K562 (cell line): ENCODE data around the gene ADK. TPM values are rescaled to one million over a fixed set of nuclear protein-coding genes. Genes with fewer than 3 reads are reported as not detected.
A peak's percentile ranks its signal among the peaks of the same experiment; 100 is the strongest.

Source experiments
- ADNP ChIP-seq: fragments of 200-800 bp; sonication (Bioruptor generic); IDR thresholded peaks from 2 replicates; pipeline ENCODE4 v1.6.1; 2016; ENCODE audit warnings: missing genetic modification characterization, missing compliant biosample characterization
- BACH1 ChIP-seq: fragments of 200-800 bp; sonication (Bioruptor generic); IDR thresholded peaks from 2 replicates; pipeline ENCODE4 v1.6.1; 2016; ENCODE audit warnings: missing genetic modification characterization, missing compliant biosample characterization
- CSDE1 ChIP-seq, 2 experiments: fragments of 450-650 bp; IDR thresholded peaks; 2 replicates each; pipeline ENCODE4 v1.6.1; 2016; ENCODE audit warnings: mild to moderate bottlenecking in 1 of 2
- DMBX1 ChIP-seq: fragments of 250-450 bp; sonication (Bioruptor Pico); IDR thresholded peaks from 2 replicates; pipeline ENCODE4 v1.8.0; 2022; ENCODE audit warnings: inconsistent platforms, mild to moderate bottlenecking, moderate library complexity, borderline replicate concordance
- DPF2 ChIP-seq: fragments of 450-650 bp; IDR thresholded peaks from 2 replicates; pipeline ENCODE4 v1.6.1; 2016
- E2F3 ChIP-seq: fragments of 250-450 bp; sonication (Bioruptor Pico); IDR thresholded peaks from 2 replicates; pipeline ENCODE4 v1.4.0; 2020; ENCODE audit warnings: mild to moderate bottlenecking
- EZH2 ChIP-seq: IDR thresholded peaks from 2 replicates; pipeline ENCODE4 v1.6.1; 2012; ENCODE audit warnings: low read depth, mild to moderate bottlenecking, inconsistent platforms, low read length, borderline replicate concordance
- HNRNPUL1 ChIP-seq: fragments of 200-400 bp; formaldehyde crosslinking; IDR thresholded peaks from 2 replicates; pipeline ENCODE4 v1.6.1; 2017; ENCODE audit warnings: low read length
- NR1H2 ChIP-seq: sonication (generic); formaldehyde crosslinking; IDR thresholded peaks from 2 replicates; pipeline ENCODE4 v1.4.0; 2020; ENCODE audit warnings: mild to moderate bottlenecking, missing genetic modification reagents
- NRF1 ChIP-seq, 2 experiments: fragments of 450-650 bp; IDR thresholded peaks in 1 of 2; conservative IDR thresholded peaks in 1 of 2; 2 replicates each; pipeline ENCODE4 v1.6.1; 2014; ENCODE audit warnings: mild to moderate bottlenecking in 2 of 2
- PRMT5 ChIP-seq: sonication (generic); formaldehyde crosslinking; IDR thresholded peaks from 2 replicates; pipeline ENCODE4 v1.5.0; 2020; ENCODE audit warnings: missing genetic modification reagents
- PYGO2 ChIP-seq: fragments of 450-650 bp; IDR thresholded peaks from 2 replicates; pipeline ENCODE4 v1.6.1; 2016; ENCODE audit warnings: mild to moderate bottlenecking, missing genetic modification characterization, moderate library complexity, missing compliant biosample characterization
- RNF2 ChIP-seq: sonication (generic); IDR thresholded peaks from 2 replicates; pipeline ENCODE4 v1.6.1; 2016
- RUNX1 ChIP-seq: sonication (generic); IDR thresholded peaks from 2 replicates; pipeline ENCODE4 v1.6.1; 2016; ENCODE audit warnings: antibody characterized with exemption, low read depth
- SOX6 ChIP-seq: fragments of 450-650 bp; IDR thresholded peaks from 2 replicates; pipeline ENCODE4 v1.6.1; 2014; ENCODE audit warnings: mild to moderate bottlenecking
- SP1 ChIP-seq: sonication (generic); formaldehyde crosslinking; IDR thresholded peaks from 2 replicates; pipeline ENCODE4 v1.8.1; 2022; ENCODE audit warnings: mild to moderate bottlenecking, missing genetic modification reagents
- TAF9B ChIP-seq: fragments of 450-650 bp; IDR thresholded peaks from 2 replicates; pipeline ENCODE4 v1.6.1; 2018; ENCODE audit warnings: mild to moderate bottlenecking; ENCODE audit not compliant: partially characterized antibody
- THRAP3 ChIP-seq: fragments of 450-650 bp; IDR thresholded peaks from 2 replicates; pipeline ENCODE4 v1.6.1; 2016; ENCODE audit warnings: mild to moderate bottlenecking, inconsistent platforms, borderline replicate concordance
- U2AF1 ChIP-seq: fragments of 200-400 bp; formaldehyde crosslinking; optimal IDR thresholded peaks from 2 replicates; pipeline ENCODE3; 2017; ENCODE audit warnings: mild to moderate bottlenecking, low read depth, low read length, moderate library complexity
- ZNF124 ChIP-seq: sonication (generic); formaldehyde crosslinking; IDR thresholded peaks from 2 replicates; pipeline ENCODE4 v1.8.1; 2022; ENCODE audit warnings: missing genetic modification reagents
- ZNF175 ChIP-seq: fragments of 200-800 bp; sonication (Bioruptor generic); IDR thresholded peaks from 2 replicates; pipeline ENCODE4 v1.6.1; 2016; ENCODE audit warnings: low read depth, mild to moderate bottlenecking, missing genetic modification characterization, missing compliant biosample characterization
- ZNF354B ChIP-seq: fragments of 250-450 bp; sonication (Bioruptor Pico); IDR thresholded peaks from 2 replicates; pipeline ENCODE4 v1.4.0; 2020
- ZNF444 ChIP-seq: fragments of 250-450 bp; sonication (Bioruptor Pico); IDR thresholded peaks from 2 replicates; pipeline ENCODE4 v1.4.0; 2020; ENCODE audit warnings: mild to moderate bottlenecking, moderate library complexity
- ZNF644 ChIP-seq: fragments of 200-800 bp; sonication (Bioruptor generic); IDR thresholded peaks from 2 replicates; pipeline ENCODE4 v1.6.1; 2016; ENCODE audit warnings: low read depth, missing genetic modification characterization, missing compliant biosample characterization
- ZNF77 ChIP-seq: fragments of 250-450 bp; sonication (Bioruptor Pico); IDR thresholded peaks from 2 replicates; pipeline ENCODE4 v1.5.0; 2020
- ZNF785 ChIP-seq: fragments of 250-450 bp; sonication (Bioruptor Pico); IDR thresholded peaks from 2 replicates; pipeline ENCODE4 v1.4.0; 2020; ENCODE audit warnings: mild to moderate bottlenecking
- polyA plus RNA-seq, 8 experiments: library from polyadenylated mRNA; depleted of rRNA in 4 of 8; stranded (reverse) in 5 of 8; unstranded in 3 of 8; fragments of >200 nt; fragmentation: Nextera tagmentation in 2 of 8; fragmentation: Illumina TruSeq in 1 of 8; extraction: Ambion mirVana in 2 of 8; extraction: Trizol in 1 of 8; gene quantifications; 2 replicates each; pipeline versions ENCODE4 v1.2.1 to v1.2.3, GENCODE V29; 2011 to 2014; ENCODE audit warnings: inconsistent platforms in 1 of 8, missing spikeins in 1 of 8
- total RNA-seq, 7 experiments: library from RNA; depleted of rRNA in 6 of 7; stranded (reverse); fragments of >200 nt in 6 of 7; fragmentation: Illumina TruSeq in 2 of 7; extraction: Trizol in 2 of 7; gene quantifications; 2 replicates each; pipeline versions ENCODE4 v1.2.1 to v1.2.3, GENCODE V29; 2011 to 2021; ENCODE audit warnings: low replicate concordance in 1 of 7
- TF ChIP-seq, protein P1 (sequence below): fragments of 450-650 bp; IDR thresholded peaks from 2 replicates; pipeline ENCODE4 v1.6.1; 2016; ENCODE audit warnings: borderline replicate concordance
- TF ChIP-seq, protein P2 (sequence below): IDR thresholded peaks from 2 replicates; pipeline ENCODE4 v1.6.1; 2011; ENCODE audit not compliant: insufficient read length; ENCODE audit errors: extremely low read depth
- TF ChIP-seq, protein P3 (sequence below): fragments of 250-450 bp; sonication (Bioruptor Pico); IDR thresholded peaks from 2 replicates; pipeline ENCODE4 v1.9.0; 2021; ENCODE audit warnings: mild to moderate bottlenecking
- TF ChIP-seq, protein P4 (sequence below): fragments of 250-450 bp; sonication (Bioruptor Pico); IDR thresholded peaks from 2 replicates; pipeline ENCODE4 v1.5.0; 2021

ADK gene
- total and polyA plus RNA-seq, 9 of the 15 experiments (the other 6 are each of a cell fraction or from before 2014, with no cell fraction given): 54.2 to 97.8 (median 73.6) TPM

DNA sequence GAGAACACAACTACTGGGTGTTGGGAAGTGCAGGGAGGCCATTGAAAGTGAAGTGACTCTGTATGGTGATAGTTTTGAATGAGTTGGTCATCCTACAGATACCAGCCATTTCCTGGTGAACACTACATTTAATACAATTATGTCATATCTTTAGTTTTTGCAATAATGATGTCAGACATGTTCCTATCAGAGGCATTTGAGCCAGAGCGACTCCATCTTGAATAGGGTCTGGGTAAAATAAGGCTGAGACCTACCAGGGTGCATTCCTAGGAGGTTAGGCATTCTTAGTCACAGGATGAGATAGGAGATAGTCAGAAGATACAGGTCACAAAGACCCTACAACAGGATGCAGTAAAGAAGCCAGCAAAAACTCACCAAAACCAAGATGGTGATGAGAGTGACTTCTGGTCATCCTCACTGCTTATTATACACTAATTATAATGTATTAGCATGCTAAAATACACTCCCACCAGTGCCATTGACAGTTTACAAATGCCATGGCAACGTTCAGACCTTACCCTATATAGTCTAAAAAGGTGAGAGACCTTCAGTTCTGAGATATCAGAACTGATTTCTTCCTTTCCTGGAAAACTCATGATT, 28.2 kb downstream of the ADK start (continued):
- TF ChIP-seq, protein P1, sequence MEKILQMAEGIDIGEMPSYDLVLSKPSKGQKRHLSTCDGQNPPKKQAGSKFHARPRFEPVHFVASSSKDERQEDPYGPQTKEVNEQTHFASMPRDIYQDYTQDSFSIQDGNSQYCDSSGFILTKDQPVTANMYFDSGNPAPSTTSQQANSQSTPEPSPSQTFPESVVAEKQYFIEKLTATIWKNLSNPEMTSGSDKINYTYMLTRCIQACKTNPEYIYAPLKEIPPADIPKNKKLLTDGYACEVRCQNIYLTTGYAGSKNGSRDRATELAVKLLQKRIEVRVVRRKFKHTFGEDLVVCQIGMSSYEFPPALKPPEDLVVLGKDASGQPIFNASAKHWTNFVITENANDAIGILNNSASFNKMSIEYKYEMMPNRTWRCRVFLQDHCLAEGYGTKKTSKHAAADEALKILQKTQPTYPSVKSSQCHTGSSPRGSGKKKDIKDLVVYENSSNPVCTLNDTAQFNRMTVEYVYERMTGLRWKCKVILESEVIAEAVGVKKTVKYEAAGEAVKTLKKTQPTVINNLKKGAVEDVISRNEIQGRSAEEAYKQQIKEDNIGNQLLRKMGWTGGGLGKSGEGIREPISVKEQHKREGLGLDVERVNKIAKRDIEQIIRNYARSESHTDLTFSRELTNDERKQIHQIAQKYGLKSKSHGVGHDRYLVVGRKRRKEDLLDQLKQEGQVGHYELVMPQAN: no peak
- TF ChIP-seq, protein P2, sequence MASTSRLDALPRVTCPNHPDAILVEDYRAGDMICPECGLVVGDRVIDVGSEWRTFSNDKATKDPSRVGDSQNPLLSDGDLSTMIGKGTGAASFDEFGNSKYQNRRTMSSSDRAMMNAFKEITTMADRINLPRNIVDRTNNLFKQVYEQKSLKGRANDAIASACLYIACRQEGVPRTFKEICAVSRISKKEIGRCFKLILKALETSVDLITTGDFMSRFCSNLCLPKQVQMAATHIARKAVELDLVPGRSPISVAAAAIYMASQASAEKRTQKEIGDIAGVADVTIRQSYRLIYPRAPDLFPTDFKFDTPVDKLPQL: no peak
- TF ChIP-seq ZNF644 (tag) (peak; percentile 98), EZH2 (no peak), ZNF354B (CRISPR knock-in tag) (peak; percentile 87), E2F3 (CRISPR knock-in tag) (peak; percentile 88), CSDE1 (IDR thresholded peaks at IDR 0.05) (no peak), HNRNPUL1 (no peak), ZNF444 (peak; percentile 83), PRMT5 (CRISPR knock-in tag) (no peak), NRF1 (conservative IDR thresholded peaks at IDR 0.05 in 1 of 2, IDR thresholded peaks at IDR 0.05 in 1 of 2) (no peak), DMBX1 (CRISPR knock-in tag) (peak; percentile 99), RUNX1 (no peak), ADNP (tag) (no peak), SP1 (CRISPR knock-in tag) (peak; percentile 61; the same call in 1 of the 2 replicates), ZNF785 (CRISPR knock-in tag) (no peak), ZNF124 (no peak), ZNF77 (CRISPR knock-in tag) (no peak), TAF9B (no peak), BACH1 (tag) (peak; percentile 93), NR1H2 (CRISPR knock-in tag) (no peak), THRAP3 (no peak), DPF2 (no peak), ZNF175 (peak; percentile 98), PYGO2 (tag) (peak; percentile 91), U2AF1 (no peak), RNF2 (no peak), SOX6 (no peak)
- TF ChIP-seq, protein P3, sequence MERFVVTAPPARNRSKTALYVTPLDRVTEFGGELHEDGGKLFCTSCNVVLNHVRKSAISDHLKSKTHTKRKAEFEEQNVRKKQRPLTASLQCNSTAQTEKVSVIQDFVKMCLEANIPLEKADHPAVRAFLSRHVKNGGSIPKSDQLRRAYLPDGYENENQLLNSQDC (CRISPR knock-in tag): no peak
- TF ChIP-seq, protein P4, sequence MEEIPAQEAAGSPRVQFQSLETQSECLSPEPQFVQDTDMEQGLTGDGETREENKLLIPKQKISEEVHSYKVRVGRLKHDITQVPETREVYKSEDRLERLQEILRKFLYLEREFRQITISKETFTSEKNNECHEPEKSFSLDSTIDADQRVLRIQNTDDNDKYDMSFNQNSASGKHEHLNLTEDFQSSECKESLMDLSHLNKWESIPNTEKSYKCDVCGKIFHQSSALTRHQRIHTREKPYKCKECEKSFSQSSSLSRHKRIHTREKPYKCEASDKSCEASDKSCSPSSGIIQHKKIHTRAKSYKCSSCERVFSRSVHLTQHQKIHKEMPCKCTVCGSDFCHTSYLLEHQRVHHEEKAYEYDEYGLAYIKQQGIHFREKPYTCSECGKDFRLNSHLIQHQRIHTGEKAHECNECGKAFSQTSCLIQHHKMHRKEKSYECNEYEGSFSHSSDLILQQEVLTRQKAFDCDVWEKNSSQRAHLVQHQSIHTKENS (CRISPR knock-in tag): 0 out of 2 replicates have a peak, but pooled peaks have one; percentile 45
